ENCODE measurements around the gene VWA5B2.

VWA5B2 gene

GRCh38 chr3:184229394-184230080 is at the start of gene VWA5B2:
Gene VWA5B2, plus strand, starts transcription at chr3:184229585. Its CDS starts 944 bp downstream, at chr3:184230529.
- DNase-seq (ENCODE audit: low read depth in 2 of 2), result peak; percentile 60 to 67

- DNase-seq (ENCODE audit: low read depth in 2 of 2), result no peak
These were observed 49.2 kb upstream of the VWA5B2 start for GRCh38 chr3:184180165-184180564.

- DNase-seq (ENCODE audit: low read depth in 2 of 2), result no peak
These were observed 47.8 kb upstream of the VWA5B2 start for GRCh38 chr3:184181596-184181995.

GRCh38 chr3:184183679-184184078 is 45.7 kb upstream of the VWA5B2 start:
- no peak for DNase-seq (ENCODE audit: low read depth in 2 of 2)

GRCh38 chr3:184184546-184185230 is 44.7 kb upstream of the VWA5B2 start:
- DNase-seq (ENCODE audit: low read depth in 2 of 2), result no peak

- DNase-seq (ENCODE audit: low read depth in 2 of 2), result peak; percentile 99
These were observed 43.8 kb upstream of the VWA5B2 start for GRCh38 chr3:184185461-184186183.

GRCh38 chr3:184186184-184186901 is 43.0 kb upstream of the VWA5B2 start, which contains the start of gene ABCF3:
Gene ABCF3, plus strand, starts transcription at chr3:184186199. Its CDS starts 9 bp downstream, at chr3:184186208.
- DNase-seq (ENCODE audit: low read depth in 2 of 2), result no peak

GRCh38 chr3:184186902-184187207 is 42.5 kb upstream of the VWA5B2 start:
- DNase-seq (ENCODE audit: low read depth in 2 of 2), result no peak

GRCh38 chr3:184188080-184188479 is 41.3 kb upstream of the VWA5B2 start:
- DNase-seq (ENCODE audit: low read depth in 2 of 2), result no peak

GRCh38 chr3:184189421-184189820 is 40.0 kb upstream of the VWA5B2 start:
- DNase-seq (ENCODE audit: low read depth in 2 of 2), result no peak

- no peak for DNase-seq (ENCODE audit: low read depth in 2 of 2)
These were observed 36.5 kb upstream of the VWA5B2 start for GRCh38 chr3:184192889-184193288.

GRCh38 chr3:184193991-184194539 is 35.3 kb upstream of the VWA5B2 start:
- no peak for DNase-seq (ENCODE audit: low read depth in 2 of 2)

GRCh38 chr3:184196536-184196935 is 32.8 kb upstream of the VWA5B2 start:
- no peak for DNase-seq (ENCODE audit: low read depth in 2 of 2)

GRCh38 chr3:184198509-184198908 is 30.9 kb upstream of the VWA5B2 start:
- DNase-seq (ENCODE audit: low read depth in 2 of 2), result no peak

- DNase-seq (ENCODE audit: low read depth in 2 of 2), result no peak
These were observed 28.6 kb upstream of the VWA5B2 start for GRCh38 chr3:184200825-184201224.

- no peak for DNase-seq (ENCODE audit: low read depth in 2 of 2)
These were observed 25.9 kb upstream of the VWA5B2 start for GRCh38 chr3:184203526-184203925.

GRCh38 chr3:184209146-184209923 is 20.1 kb upstream of the VWA5B2 start:
- no peak for DNase-seq (ENCODE audit: low read depth in 2 of 2)

GRCh38 chr3:184211297-184211696 is 18.1 kb upstream of the VWA5B2 start:
- DNase-seq (ENCODE audit: low read depth in 2 of 2), result no peak

- no peak for DNase-seq (ENCODE audit: low read depth in 2 of 2)
These were observed 17.7 kb upstream of the VWA5B2 start for GRCh38 chr3:184211718-184212117.

GRCh38 chr3:184218814-184219213 is 10.6 kb upstream of the VWA5B2 start:
- DNase-seq (ENCODE audit: low read depth in 2 of 2), result no peak

- DNase-seq (ENCODE audit: low read depth in 2 of 2), result no peak
These were observed 6.9 kb upstream of the VWA5B2 start for GRCh38 chr3:184222521-184222920.

Measured in stimulated activated CD8-positive, alpha-beta memory T cell treated with anti-CD3 and anti-CD28 coated beads, Interleukin-2, amount 100 ng/mL, for 48 hours (primary cell).